Ovary (tissue), 9 donors: Measurements from ENCODE around the gene TCF7L1. TPM values are rescaled to one million over a fixed set of nuclear protein-coding genes. Genes with fewer than 3 reads are reported as not detected.
"Not testable (repeated sequence)": the region's sequence is repeated elsewhere in the genome, so short reads cannot be mapped to it uniquely, and the experiment has no call there.

Experiments used
- DNase-seq, 5 donors: peaks; one replicate each; pipeline ENCODE4 v3.0.0-alpha.2; 2019 to 2020
- H3K27ac ChIP-seq, 2 donors: fragments of 200-600 bp; one replicate each; pipeline versions ENCODE4 v1.5.1 to v1.8.0; 2019 to 2022
- H3K27me3 ChIP-seq: fragments of 200-600 bp; one replicate; pipeline ENCODE4 v1.8.0; 2022
- H3K36me3 ChIP-seq: fragments of 200-600 bp; sonication (generic); one replicate; pipeline ENCODE4 v1.5.1; 2019
- H3K4me1 ChIP-seq: one replicate; pipeline ENCODE4 v1.8.1; 2013; ENCODE audit warnings: mild to moderate bottlenecking, moderate library complexity; ENCODE audit not compliant: insufficient read depth
- H3K4me3 ChIP-seq: fragments of 200-600 bp; sonication (generic); one replicate; pipeline ENCODE4 v1.5.1; 2017
- H3K9me3 ChIP-seq, 2 donors: fragments of 200-600 bp in 1 of 2; sonication (generic) in 1 of 2; one replicate each; pipeline versions ENCODE4 v1.5.1 to v1.8.1; 2013 to 2019; ENCODE audit warnings: mild to moderate bottlenecking in 1 of 2, moderate library complexity in 1 of 2
- CTCF ChIP-seq, 3 donors: fragments of 450-650 bp in 2 of 3; fragments of 200-600 bp in 1 of 3; IDR thresholded peaks; one replicate each; pipeline versions ENCODE4 v1.5.1 to v1.8.0; 2016 to 2022; ENCODE audit warnings: antibody characterized with exemption in 3 of 3, mild to moderate bottlenecking in 1 of 3
- EP300 ChIP-seq: sonication (generic); formaldehyde crosslinking; IDR thresholded peaks from one replicate; pipeline ENCODE4 v1.6.1; 2017; ENCODE audit warnings: antibody characterized with exemption
- POLR2A ChIP-seq: fragments of 450-650 bp; IDR thresholded peaks from one replicate; pipeline ENCODE4 v1.6.1; 2017; ENCODE audit warnings: antibody characterized with exemption, mild to moderate bottlenecking, moderate library complexity
- WGBS, 3 donors: extraction: QIAGEN DNeasy Blood & Tissue Kit in 1 of 3; methylation state at CpG; one replicate each; pipeline versions ENCODE4 v1.1.5 to v1.1.7; 2013 to 2017; 5-methylcytosine and 5-hydroxymethylcytosine counted together
- intact Hi-C, 4 donors: fragments of 100-400 bp; cut with DNase I; formaldehyde crosslinking; loops; one replicate each; pipeline versions ENCODE4 v1.11.0 to v1.15.1; 2022 to 2023
- polyA plus RNA-seq, 2 donors: library from polyadenylated mRNA; stranded (reverse); fragments of 200-250 nt in 1 of 2; fragments of 350-450 nt in 1 of 2; fragmentation: Illumina TruSeq in 1 of 2; extraction: RNeasy Lipid Tissue Mini Kit (QIAGEN cat#74804) in 1 of 2; gene quantifications; one replicate each; pipeline ENCODE4 v1.2.3, GENCODE V29; 2013 to 2014
- total RNA-seq, 7 donors: library from RNA; depleted of rRNA in 2 of 7; stranded (reverse); fragments of >200 nt in 2 of 7; fragmentation: NEBNext Ultra II Directional in 3 of 7; extraction: Animal tissue kit (Norgen Biotek cat#: 25700) in 3 of 7; gene quantifications; one replicate each; pipeline versions ENCODE4 v1.1.0 to v1.2.4, GENCODE V29; 2016 to 2023
- donor health status: DM: no; HTN: no; CAD: no; lungs with moderate emphysema.
- donor health status: DM: no; HTN: no; CAD: no.
- donor health status: Bipolar disorder and iron deficiency.
- donor health status: DM: yes; HTN: yes; CAD: no.
- donor health status: DM: no; HTN: no; CAD: no.
- donor health status: DM: yes; HTN: yes; CAD: no.

The TCF7L1 gene
- total and polyA plus RNA-seq, 9 donors, result 5.2 to 29.8 (median 23.9) TPM

- intact Hi-C loops, result loop anchor here in 1 of 4 donors (2.0 kb wide), 1 partner anchor 24 kb away; no protein-coding TSS in a partner anchor
- Histone ChIP-seq H3K4me1 (peaks cover 2% of the 10 kb centered on the region), H3K27ac (no peak overlapping the region), H3K4me3 (no peak overlapping the region), H3K36me3 (no peaks in the 10 kb centered on the region), H3K9me3 (no peaks in the 10 kb centered on the region), H3K27me3 (no peaks in the 10 kb centered on the region)
- no peak for DNase-seq
- 79 to 86% (median 80%) methylated on average over 11 of the region's 11 CpGs for whole genome bisulfite sequencing, 3 donors
- TF ChIP-seq CTCF (IDR thresholded peaks at IDR 0.05) (no peak), POLR2A (no peak), EP300 (no peak)
Observed at GRCh38 chr2:85318222-85319074, 185.3 kb downstream of the TCF7L1 start.

- no peaks in the 10 kb centered on the region for H3K27me3 ChIP-seq
- no peak overlapping the region for H3K4me3 ChIP-seq
- H3K4me1 ChIP-seq, result peaks cover 3% of the 10 kb centered on the region
- no peaks in the 10 kb centered on the region for H3K9me3 ChIP-seq
- TF ChIP-seq CTCF (IDR thresholded peaks at IDR 0.05), result no peak
- TF ChIP-seq POLR2A, result no peak
- no peak for TF ChIP-seq EP300
- DNase-seq, result no peak
- no peak overlapping the region for H3K27ac ChIP-seq
- intact Hi-C loops, result loop anchor here in 1 of 4 donors (2.0 kb wide), 1 partner anchor 23 kb away; no protein-coding TSS in a partner anchor
- WGBS, 3 donors, result 93 to 96% (median 96%) methylated on average over 4 of the region's 4 CpGs
- no peaks in the 10 kb centered on the region for H3K36me3 ChIP-seq
Observed at GRCh38 chr2:85319796-85320195, 186.6 kb downstream of the TCF7L1 start.

- intact Hi-C loops, result no loop called here
- Histone ChIP-seq H3K36me3 (no peaks in the 10 kb centered on the region), H3K9me3 (no peaks in the 10 kb centered on the region), H3K4me3 (no peak overlapping the region), H3K27ac (no peak overlapping the region), H3K4me1 (peaks cover 13% of the 10 kb centered on the region), H3K27me3 (no peaks in the 10 kb centered on the region)
- no peak for DNase-seq
- no peak for TF ChIP-seq EP300
- TF ChIP-seq POLR2A, result no peak
- no peak for TF ChIP-seq CTCF (IDR thresholded peaks at IDR 0.05)
- WGBS, 3 donors, result 88 to 90% (median 89%) methylated on average over 9 of the region's 9 CpGs
Observed at GRCh38 chr2:85323351-85323987, 190.3 kb downstream of the TCF7L1 start.

GRCh38 chr2:85323988-85324367 lies 190.8 kb downstream of the TCF7L1 start:
- H3K9me3 ChIP-seq, DNase-seq, H3K27me3 ChIP-seq, H3K36me3 ChIP-seq, intact Hi-C loops, H3K4me3 ChIP-seq, H3K27ac ChIP-seq: not testable (repeated sequence)
- peaks cover 13% of the 10 kb centered on the region for H3K4me1 ChIP-seq
- 88 to 89% (median 89%) methylated on average over 11 of the region's 11 CpGs for WGBS, 3 donors
